K562 treated with DMSO at 1 percent for 48 hours (cell line): Measurements from ENCODE around the gene CACNB3. TPM values are rescaled to one million over a fixed set of nuclear protein-coding genes. Genes with fewer than 3 reads are reported as not detected.

ENCODE experiments used
- total RNA-seq: library from RNA; unstranded; fragments of 300-600 nt; gene quantifications from 2 replicates; pipeline ENCODE4 v1.2.3, GENCODE V29; 2022; ENCODE audit warnings: low replicate concordance; ENCODE audit errors: extremely low read depth

Gene CACNB3
- not detected in 2 replicates for total RNA-seq

GRCh38 chr12:48817873-48818830, at the start of gene CACNB3:
Gene CACNB3, plus strand, starts transcription at chr12:48818496. Its CDS starts 434 bp downstream, at chr12:48818930.

GRCh38 chr12:48788854-48789775, 29.2 kb upstream of the CACNB3 start, which contains the start of gene ADCY6:
Gene ADCY6, minus strand, starts transcription at chr12:48789089. Its CDS starts 5,655 bp downstream, at chr12:48783434.

GRCh38 chr12:48851883-48852733, 33.8 kb downstream of the CACNB3 start, which contains the start of gene DDX23:
Gene DDX23, minus strand, starts transcription at chr12:48852163. Its CDS starts 6,381 bp downstream, at chr12:48845782.

GRCh38 chr12:48865281-48866051, 47.2 kb downstream of the CACNB3 start, which contains the start of gene RND1:
Gene RND1, minus strand, starts transcription at chr12:48865870. Its CDS starts 103 bp downstream, at chr12:48865767.

Other genes with a start within 250 kb of the CACNB3 start
- gene LALBA, start 248.4 kb upstream of the CACNB3 start, total RNA-seq, result not detected in 2 replicates
- not detected in 2 replicates for gene KANSL2, start 136.3 kb upstream of the CACNB3 start, total RNA-seq
- gene CCNT1, start 101.8 kb upstream of the CACNB3 start, total RNA-seq, result not detected in 2 replicates
- gene ADCY6, start 29.4 kb upstream of the CACNB3 start, total RNA-seq, result not detected in 2 replicates
- gene DDX23, start 33.7 kb downstream of the CACNB3 start, total RNA-seq, result not detected in 2 replicates
- not detected in 2 replicates for gene RND1, start 47.4 kb downstream of the CACNB3 start, total RNA-seq
- not detected in 2 replicates for gene FKBP11, start 107.0 kb downstream of the CACNB3 start, total RNA-seq
- gene ARF3, start 139.0 kb downstream of the CACNB3 start, total RNA-seq, result 226 TPM in 1 of 2 replicates, not detected in the other
- not detected in 2 replicates for gene WNT10B, start 153.2 kb downstream of the CACNB3 start, total RNA-seq
- not detected in 2 replicates for gene WNT1, start 159.8 kb downstream of the CACNB3 start, total RNA-seq
- gene DDN, start 180.9 kb downstream of the CACNB3 start, total RNA-seq, result not detected in 2 replicates
- not detected in 2 replicates for gene PRKAG1, start 200.3 kb downstream of the CACNB3 start, total RNA-seq
- gene KMT2D, start 242.3 kb downstream of the CACNB3 start, total RNA-seq, result not detected in 2 replicates